ENCODE measurements around the gene RGS5. TPM values are rescaled to one million over a fixed set of nuclear protein-coding genes. Genes with fewer than 3 reads are reported as not detected.

Gene RGS5
- total and polyA plus RNA-seq, 8 donors: 29.4 to 314 (median 127) TPM

GRCh38 chr1:163104385-163105099 lies 98.2 kb downstream of the RGS5 start:
- no peak overlapping the region for H3K27ac ChIP-seq
- peak in 1 of 2 donors; percentile 14 for DNase-seq
- 58 to 69% (median 67%) methylated on average over 4 of the region's 4 CpGs for WGBS, 5 donors
- H3K9me3 ChIP-seq: no peaks in the 10 kb centered on the region
- H3K4me3 ChIP-seq: no peak overlapping the region
- H3K36me3 ChIP-seq: no peaks in the 10 kb centered on the region
- H3K4me1 ChIP-seq: peaks cover 0 to 7% (median 0%) of the 10 kb centered on the region in 4 donors
- TF ChIP-seq POLR2A (IDR thresholded peaks at IDR 0.05): no peak
- no peak for TF ChIP-seq POLR2AphosphoS5 (IDR thresholded peaks at IDR 0.05)
- TF ChIP-seq EP300 (IDR thresholded peaks at IDR 0.05): no peak
- TF ChIP-seq, protein P1, sequence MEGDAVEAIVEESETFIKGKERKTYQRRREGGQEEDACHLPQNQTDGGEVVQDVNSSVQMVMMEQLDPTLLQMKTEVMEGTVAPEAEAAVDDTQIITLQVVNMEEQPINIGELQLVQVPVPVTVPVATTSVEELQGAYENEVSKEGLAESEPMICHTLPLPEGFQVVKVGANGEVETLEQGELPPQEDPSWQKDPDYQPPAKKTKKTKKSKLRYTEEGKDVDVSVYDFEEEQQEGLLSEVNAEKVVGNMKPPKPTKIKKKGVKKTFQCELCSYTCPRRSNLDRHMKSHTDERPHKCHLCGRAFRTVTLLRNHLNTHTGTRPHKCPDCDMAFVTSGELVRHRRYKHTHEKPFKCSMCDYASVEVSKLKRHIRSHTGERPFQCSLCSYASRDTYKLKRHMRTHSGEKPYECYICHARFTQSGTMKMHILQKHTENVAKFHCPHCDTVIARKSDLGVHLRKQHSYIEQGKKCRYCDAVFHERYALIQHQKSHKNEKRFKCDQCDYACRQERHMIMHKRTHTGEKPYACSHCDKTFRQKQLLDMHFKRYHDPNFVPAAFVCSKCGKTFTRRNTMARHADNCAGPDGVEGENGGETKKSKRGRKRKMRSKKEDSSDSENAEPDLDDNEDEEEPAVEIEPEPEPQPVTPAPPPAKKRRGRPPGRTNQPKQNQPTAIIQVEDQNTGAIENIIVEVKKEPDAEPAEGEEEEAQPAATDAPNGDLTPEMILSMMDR (IDR thresholded peaks at IDR 0.05): no peak
- intact Hi-C loops (cut with DNase I; ENCODE audit: low total_unique reads): no loop called here
- H3K27me3 ChIP-seq: no peaks in the 10 kb centered on the region

- no peaks in the 10 kb centered on the region for H3K27me3 ChIP-seq
- no peaks in the 10 kb centered on the region for H3K9me3 ChIP-seq
- TF ChIP-seq POLR2A (IDR thresholded peaks at IDR 0.05): no peak
- no peak for TF ChIP-seq EP300 (IDR thresholded peaks at IDR 0.05)
- no peak for TF ChIP-seq POLR2AphosphoS5 (IDR thresholded peaks at IDR 0.05)
- TF ChIP-seq, protein P1 (IDR thresholded peaks at IDR 0.05): no peak
- intact Hi-C loops (cut with DNase I; ENCODE audit: low total_unique reads): no loop called here
- 50 to 78% (median 69%) methylated on average over 1 of the region's 1 CpG for WGBS, 5 donors
- H3K27ac ChIP-seq: no peak overlapping the region
- no peaks in the 10 kb centered on the region for H3K36me3 ChIP-seq
- peaks cover 0 to 7% (median 0%) of the 10 kb centered on the region in 4 donors for H3K4me1 ChIP-seq
- no peak for DNase-seq
- no peak overlapping the region for H3K4me3 ChIP-seq
Measured at GRCh38 chr1:163102590-163102989, 100.1 kb downstream of the RGS5 start.

GRCh38 chr1:163095213-163095612 lies 107.5 kb downstream of the RGS5 start:
- no peak for DNase-seq
- H3K4me1 ChIP-seq: no peaks in the 10 kb centered on the region
- H3K4me3 ChIP-seq: no peak overlapping the region
- 84 to 93% (median 89%) methylated on average over 1 of the region's 1 CpG for WGBS, 5 donors
- no peaks in the 10 kb centered on the region for H3K27me3 ChIP-seq
- TF ChIP-seq POLR2A (IDR thresholded peaks at IDR 0.05): no peak
- TF ChIP-seq EP300 (IDR thresholded peaks at IDR 0.05): no peak
- TF ChIP-seq, protein P1 (IDR thresholded peaks at IDR 0.05): no peak
- TF ChIP-seq POLR2AphosphoS5 (IDR thresholded peaks at IDR 0.05): no peak
- H3K9me3 ChIP-seq: no peaks in the 10 kb centered on the region
- intact Hi-C loops (cut with DNase I; ENCODE audit: low total_unique reads): no loop called here
- H3K36me3 ChIP-seq: no peaks in the 10 kb centered on the region
- H3K27ac ChIP-seq: no peak overlapping the region

DNA sequence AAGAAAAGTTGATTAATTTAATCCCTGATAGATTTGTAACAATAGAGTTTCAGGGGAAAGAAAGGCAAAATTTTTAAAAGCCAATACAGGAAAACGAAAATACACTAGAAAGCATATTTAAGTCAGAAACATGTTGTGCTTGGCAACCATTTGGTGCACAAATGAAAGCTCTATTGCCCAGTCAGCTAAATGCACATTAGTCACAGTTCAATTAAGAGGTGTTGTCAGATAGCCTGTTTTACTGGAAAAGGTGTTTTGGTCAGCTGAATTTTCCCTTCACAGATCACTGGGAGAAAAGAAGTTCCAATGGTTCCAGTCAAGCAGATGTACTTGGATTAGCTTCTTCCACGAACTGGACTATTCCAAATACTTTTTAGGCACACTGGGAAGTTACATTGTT lies 108.1 kb downstream of the RGS5 start:
- Histone ChIP-seq H3K9me3 (no peaks in the 10 kb centered on the region), H3K27ac (no peak overlapping the region), H3K27me3 (no peaks in the 10 kb centered on the region), H3K4me3 (no peak overlapping the region), H3K4me1 (no peaks in the 10 kb centered on the region), H3K36me3 (no peaks in the 10 kb centered on the region)
- intact Hi-C loops (cut with DNase I; ENCODE audit: low total_unique reads): no loop called here
- DNase-seq: peak in 1 of 2 donors; percentile 23
- TF ChIP-seq POLR2A (IDR thresholded peaks at IDR 0.05): no peak
- TF ChIP-seq, protein P1 (IDR thresholded peaks at IDR 0.05): no peak
- TF ChIP-seq EP300 (IDR thresholded peaks at IDR 0.05): no peak
- TF ChIP-seq POLR2AphosphoS5 (IDR thresholded peaks at IDR 0.05): no peak
- 45 to 69% (median 59%) methylated on average over 2 of the region's 2 CpGs for WGBS, 5 donors
